Measurements from ENCODE around the gene LNX1.

LNX1 gene

GRCh38 chr4:53605783-53606182, 14.5 kb upstream of the LNX1 start:
- no peak for TF ChIP-seq TCF4 (CRISPR knock-in tag; IDR thresholded peaks at IDR 0.05; ENCODE audit: borderline replicate concordance)
- TF ChIP-seq ZNF565 (CRISPR knock-in tag; conservative IDR thresholded peaks at IDR 0.05; ENCODE audit: low read depth), result no peak
- TF ChIP-seq TOX (CRISPR knock-in tag; IDR thresholded peaks at IDR 0.05; ENCODE audit: borderline replicate concordance), result no peak
- TF ChIP-seq BACH2 (CRISPR knock-in tag; IDR thresholded peaks at IDR 0.05; ENCODE audit: borderline replicate concordance), result no peak
- TF ChIP-seq CSRNP3 (CRISPR knock-in tag; IDR thresholded peaks at IDR 0.05), result no peak
- no peak for TF ChIP-seq CSDC2 (CRISPR knock-in tag; IDR thresholded peaks at IDR 0.05)
- no peak for TF ChIP-seq ZC3H10 (CRISPR knock-in tag; IDR thresholded peaks at IDR 0.05)
- TF ChIP-seq ZFP3 (CRISPR knock-in tag; IDR thresholded peaks at IDR 0.05), result no peak
- no peak for TF ChIP-seq GLIS3 (CRISPR knock-in tag; IDR thresholded peaks at IDR 0.05)
- no peak for TF ChIP-seq POU6F1 (CRISPR knock-in tag; IDR thresholded peaks at IDR 0.05; ENCODE audit: borderline replicate concordance, low read depth)
- no peak for TF ChIP-seq PPARA (CRISPR knock-in tag; IDR thresholded peaks at IDR 0.05; ENCODE audit: borderline replicate concordance)
- no peak for TF ChIP-seq CREB5 (CRISPR knock-in tag; IDR thresholded peaks at IDR 0.05; ENCODE audit: low read depth)
- TF ChIP-seq RARB (CRISPR knock-in tag; IDR thresholded peaks at IDR 0.05), result no peak
- TF ChIP-seq TSHZ2 (CRISPR knock-in tag; IDR thresholded peaks at IDR 0.05), result no peak
- no peak for TF ChIP-seq ARNTL (CRISPR knock-in tag; IDR thresholded peaks at IDR 0.05; ENCODE audit: borderline replicate concordance, low read depth)
- no peak for TF ChIP-seq PATZ1 (CRISPR knock-in tag; IDR thresholded peaks at IDR 0.05; ENCODE audit: borderline replicate concordance)
- TF ChIP-seq SNAI2 (CRISPR knock-in tag; IDR thresholded peaks at IDR 0.05), result no peak
- no peak for TF ChIP-seq ZFP30 (CRISPR knock-in tag; IDR thresholded peaks at IDR 0.05)
- no peak for TF ChIP-seq ZNF8 (CRISPR knock-in tag; IDR thresholded peaks at IDR 0.05)
- TF ChIP-seq OSR1 (CRISPR knock-in tag; IDR thresholded peaks at IDR 0.05), result no peak
- ATAC-seq, result no peak

GRCh38 chr4:53602390-53602789, 11.1 kb upstream of the LNX1 start:
- ATAC-seq, result no peak
- no peak for TF ChIP-seq ZNF565 (CRISPR knock-in tag; conservative IDR thresholded peaks at IDR 0.05; ENCODE audit: low read depth)
- no peak for TF ChIP-seq BACH2 (CRISPR knock-in tag; IDR thresholded peaks at IDR 0.05; ENCODE audit: borderline replicate concordance)
- TF ChIP-seq CSRNP3 (CRISPR knock-in tag; IDR thresholded peaks at IDR 0.05), result no peak
- no peak for TF ChIP-seq TOX (CRISPR knock-in tag; IDR thresholded peaks at IDR 0.05; ENCODE audit: borderline replicate concordance)
